AG20443 (cell line): Measurements from ENCODE around the gene BIN1.
A peak's percentile ranks its signal among the peaks of the same experiment; 100 is the strongest.

Experiments used
- DNase-seq: peaks from one replicate; pipeline ENCODE4 v3.0.0; 2012; ENCODE audit warnings: low spot score, mixed read lengths

Gene BIN1

GRCh38 chr2:127058246-127058953 lies 48.6 kb downstream of the BIN1 start:
- DNase-seq, result no peak

- no peak for DNase-seq
These were observed 49.3 kb downstream of the BIN1 start for GRCh38 chr2:127057371-127058245.

GRCh38 chr2:127056631-127057370 lies 50.2 kb downstream of the BIN1 start:
- DNase-seq, result no peak

- DNase-seq, result no peak
These were observed 50.9 kb downstream of the BIN1 start for GRCh38 chr2:127056086-127056485.

DNA sequence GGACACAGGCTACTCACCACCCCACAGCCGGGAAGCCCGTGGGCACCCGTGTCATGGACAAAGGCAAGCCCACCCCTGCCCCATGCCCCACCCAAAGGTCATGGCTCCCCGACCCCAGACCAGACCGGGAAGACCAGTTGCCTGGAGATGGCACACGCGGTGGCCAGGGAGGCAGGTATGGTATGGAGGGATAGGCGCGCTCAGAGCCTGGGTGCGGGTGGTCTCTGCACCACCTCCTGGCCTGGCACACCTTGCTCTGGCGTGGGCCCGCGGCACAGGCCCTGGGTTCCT lies 51.2 kb downstream of the BIN1 start:
- no peak for DNase-seq

DNA sequence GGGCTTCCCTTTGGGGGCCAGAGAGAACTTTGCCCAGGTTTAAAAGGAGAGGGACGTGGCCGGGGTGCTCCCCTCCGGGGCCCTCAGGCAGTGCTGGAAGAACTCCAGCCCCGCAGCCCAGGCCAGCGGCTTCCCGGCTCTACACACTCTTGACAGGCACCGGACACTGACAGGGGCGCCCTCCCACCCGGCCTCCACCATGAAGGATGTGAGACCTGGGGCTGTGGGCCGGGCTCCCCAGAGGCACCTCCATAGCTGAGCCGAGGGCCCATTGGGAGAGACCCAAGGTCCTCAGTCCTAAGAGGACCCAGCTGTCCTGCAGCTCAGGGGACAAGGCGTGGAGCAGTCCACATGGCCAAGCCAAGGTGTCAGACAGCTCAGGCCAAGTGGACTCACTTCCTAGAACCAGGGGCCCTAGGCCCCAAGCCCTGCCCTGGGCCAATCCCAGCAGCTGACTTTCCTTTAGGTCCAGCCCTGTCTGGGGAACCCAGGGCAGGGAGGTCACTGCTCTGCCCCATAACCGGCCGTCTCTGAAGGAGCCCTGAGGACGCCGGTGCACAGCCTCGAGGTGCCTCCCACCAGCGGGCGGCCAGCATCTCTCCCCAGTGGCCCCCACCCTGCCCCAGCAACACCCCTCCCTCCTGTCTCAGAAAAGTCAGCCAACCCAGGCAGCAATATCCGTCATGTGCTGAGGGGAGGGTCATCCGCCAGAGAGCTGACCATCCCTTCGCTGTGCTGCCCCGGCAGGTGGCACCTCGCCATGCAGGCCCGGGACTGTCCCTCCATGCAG lies 51.8 kb downstream of the BIN1 start:
- no peak for DNase-seq

DNA sequence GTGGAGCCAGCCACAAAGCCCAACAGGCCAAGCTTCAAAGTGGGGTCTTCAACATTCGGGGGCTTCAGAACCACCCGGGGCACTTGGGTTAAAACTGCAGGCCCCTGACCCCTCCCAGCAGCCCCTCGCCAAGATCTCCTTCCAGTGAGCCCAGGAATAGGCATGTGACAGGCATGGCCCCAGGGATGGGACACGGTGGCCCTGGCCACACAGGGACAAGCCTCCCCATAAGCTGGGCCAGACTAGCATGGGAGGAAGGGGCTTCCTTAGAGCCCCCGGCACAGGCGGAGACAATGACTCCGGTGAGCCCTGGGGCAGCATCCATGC lies 52.4 kb downstream of the BIN1 start:
- no peak for DNase-seq

- DNase-seq, result no peak
These were observed 53.0 kb downstream of the BIN1 start for GRCh38 chr2:127053731-127054603.

DNA sequence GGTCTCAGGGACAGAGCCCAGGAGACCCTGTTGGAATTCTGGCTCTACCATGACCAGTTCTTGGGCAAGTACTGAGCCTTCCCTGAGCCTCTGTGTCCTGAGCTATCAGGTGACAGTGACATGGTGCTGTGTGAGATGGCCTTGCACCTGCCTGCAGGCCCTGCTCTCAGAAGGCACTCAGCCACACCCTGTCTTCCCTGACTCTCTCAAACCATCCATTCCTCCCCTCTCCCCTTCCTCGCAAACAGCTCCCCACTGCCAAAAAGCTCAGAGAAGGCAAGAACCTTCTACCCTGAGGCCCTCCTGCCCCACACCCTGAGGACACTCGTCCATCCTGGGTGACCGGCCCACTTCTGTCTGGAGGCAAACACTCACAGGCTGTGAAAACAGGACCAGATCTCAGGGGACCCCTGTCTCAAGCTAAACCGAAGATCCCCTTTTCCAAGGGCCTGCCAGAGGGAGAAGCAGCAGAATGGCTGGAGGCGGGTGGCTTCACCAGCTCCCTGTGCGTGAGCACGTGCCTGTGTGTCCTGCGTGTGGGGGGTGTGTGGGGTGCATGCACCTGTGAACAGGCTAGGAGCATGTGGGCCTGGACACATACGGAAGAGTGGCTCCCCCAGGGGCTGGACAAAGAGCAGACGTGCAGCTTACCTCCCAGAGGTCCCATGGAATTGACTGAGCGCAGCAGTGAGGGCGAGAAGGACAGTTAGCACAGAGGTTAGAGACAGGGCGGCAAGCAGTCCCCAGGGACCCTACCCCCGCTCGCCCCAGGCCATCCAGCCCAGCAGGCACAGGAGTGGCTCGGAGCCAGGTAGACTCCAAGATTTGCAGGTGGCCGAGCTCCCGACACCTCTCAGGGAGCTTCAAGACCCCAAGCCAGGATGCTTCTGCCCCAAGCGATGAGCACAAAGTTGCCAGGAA lies 53.9 kb downstream of the BIN1 start:
- DNase-seq, result no peak

- no peak for DNase-seq
These were observed 54.7 kb downstream of the BIN1 start for GRCh38 chr2:127052057-127052770.

DNA sequence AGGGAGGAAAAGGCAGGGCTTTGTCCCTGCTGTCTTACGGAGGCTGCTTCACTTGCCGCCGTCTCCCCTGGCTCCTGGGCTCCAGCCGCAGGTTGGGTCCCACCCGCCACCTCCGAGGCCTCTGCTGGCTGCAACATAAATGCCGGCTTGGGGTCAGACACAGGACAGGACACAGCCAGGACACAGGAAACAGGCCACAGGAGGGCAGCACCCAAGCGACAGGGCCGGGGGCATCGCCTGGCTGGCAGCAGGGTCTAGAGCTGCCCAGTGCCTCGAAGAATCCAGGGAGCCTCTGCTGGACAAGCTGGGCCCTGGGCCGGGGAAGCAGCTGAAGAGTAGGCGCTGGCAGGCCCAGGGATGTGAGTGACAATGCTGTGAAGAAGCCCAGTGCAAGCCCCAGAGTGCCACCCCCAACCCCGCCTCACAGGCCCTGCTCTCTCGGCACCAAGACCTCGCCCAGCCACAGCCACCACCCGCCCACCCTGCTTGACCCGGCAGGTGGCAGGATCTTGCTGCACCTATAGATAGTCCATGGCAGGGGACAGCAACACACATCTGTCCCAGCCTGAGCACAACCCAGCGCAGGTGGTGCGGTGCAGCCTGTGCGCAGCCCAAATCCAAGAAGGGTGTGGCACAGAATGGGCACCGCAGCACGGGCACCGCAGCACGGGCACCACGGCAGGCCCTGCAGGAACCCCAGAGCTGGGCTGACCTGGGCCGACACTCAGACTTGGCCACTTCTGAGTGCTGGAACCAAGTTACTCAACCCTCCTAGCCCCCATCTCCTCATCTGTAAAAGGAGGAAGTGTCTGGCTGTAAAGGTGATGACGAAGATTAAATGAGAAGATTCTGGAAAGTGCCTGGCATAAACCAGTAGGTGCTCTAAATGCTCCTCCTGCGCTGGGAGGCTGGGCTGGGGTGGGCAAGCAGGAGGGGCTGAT lies 55.6 kb downstream of the BIN1 start:
- DNase-seq, result no peak

DNA sequence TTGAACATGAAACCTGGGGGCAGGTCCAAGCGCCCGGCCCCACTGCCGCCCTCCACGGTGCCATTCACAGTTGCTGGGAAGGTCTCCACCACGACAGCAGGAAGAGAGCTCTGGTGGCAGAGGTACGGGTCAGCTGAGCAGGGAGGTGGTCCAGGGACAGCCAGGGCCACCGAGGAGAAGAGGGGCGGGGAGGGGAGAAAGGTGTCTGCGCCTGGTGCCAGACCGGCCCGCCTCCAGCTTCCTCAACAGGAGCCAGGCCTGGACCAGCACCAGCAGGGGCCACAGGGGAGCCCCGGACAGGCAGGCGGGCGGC lies 56.2 kb downstream of the BIN1 start:
- DNase-seq, result no peak

- DNase-seq, result peak; percentile 93
These were observed 56.8 kb downstream of the BIN1 start for GRCh38 chr2:127049927-127050802.

GRCh38 chr2:127048969-127049897 lies 57.7 kb downstream of the BIN1 start:
- DNase-seq, result no peak

DNA sequence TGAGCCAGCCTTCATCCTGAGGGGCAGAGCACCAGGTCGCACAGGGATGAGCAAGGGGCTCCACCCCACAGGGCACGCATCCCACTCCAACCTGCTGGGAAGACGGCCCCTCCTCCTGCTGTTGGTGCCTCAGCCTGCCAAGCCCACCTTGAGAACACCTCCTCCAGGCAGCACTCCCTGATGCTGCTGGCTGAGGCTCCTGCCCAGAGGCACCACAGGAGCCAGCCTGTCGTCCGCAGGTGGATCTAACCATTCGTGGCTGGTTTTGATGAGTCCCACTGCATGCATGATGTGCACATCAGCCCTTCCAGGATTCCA lies 58.4 kb downstream of the BIN1 start:
- DNase-seq, result no peak
